CD4-positive, alpha-beta T cell (primary cell): Measurements from ENCODE around the gene NAMPT. TPM values are rescaled to one million over a fixed set of nuclear protein-coding genes. Genes with fewer than 3 reads are reported as not detected.
"Not testable (repeated sequence)": the region's sequence is repeated elsewhere in the genome, so short reads cannot be mapped to it uniquely, and the experiment has no call there.

ENCODE experiments used
- ATAC-seq: fragments of 200-7000 bp; cut with Tn5 transposase; one replicate; pipeline ENCODE4 v1.10.0; 2022; ENCODE audit warnings: mild to moderate bottlenecking; ENCODE audit not compliant: poor library complexity
- CTCF ChIA-PET: fragments of 350-600 bp; sonication (Branson Sonifier 250); formaldehyde crosslinking; loops from one replicate; lab custom pipeline; 2021; ENCODE audit warnings: antibody characterized with exemption, inconsistent platforms; lab: Charles Lee
- POLR2A ChIA-PET: fragments of 350-600 bp; sonication (Branson Sonifier 250); formaldehyde crosslinking; loops from one replicate; lab custom pipeline; 2021; ENCODE audit warnings: antibody characterized with exemption, inconsistent platforms; lab: Charles Lee
- DNase-seq, 14 experiments: peaks; one replicate each; pipeline ENCODE4 v3.0.0-alpha.2; 2013 to 2020; ENCODE audit warnings: mixed read lengths in 2 of 14
- H3K27ac ChIP-seq, 2 donors: one replicate each; pipeline versions ENCODE4 v1.5.1 to v1.7.0; 2013; ENCODE audit warnings: low read length in 2 of 2, low read depth in 1 of 2, mild to moderate bottlenecking in 1 of 2
- H3K27me3 ChIP-seq, 2 experiments: 1 replicate in 1 of 2; 2 replicates in 1 of 2; pipeline versions ENCODE4 v1.6.1 to v1.7.0; 2013; ENCODE audit warnings: low read length in 2 of 2, control low read depth in 1 of 2, mild to moderate bottlenecking in 1 of 2, moderate library complexity in 1 of 2; ENCODE audit not compliant: insufficient read depth in 2 of 2, control insufficient read depth in 1 of 2
- H3K36me3 ChIP-seq: one replicate; pipeline ENCODE4 v1.6.1; 2013; ENCODE audit warnings: low read length, control low read depth; ENCODE audit not compliant: insufficient read depth
- H3K4me1 ChIP-seq: one replicate; pipeline ENCODE4 v1.6.1; 2013; ENCODE audit warnings: low read length, control low read depth; ENCODE audit not compliant: insufficient read depth
- H3K4me3 ChIP-seq: one replicate; pipeline ENCODE4 v1.5.1; 2013; ENCODE audit warnings: mild to moderate bottlenecking, low read length, moderate library complexity
- H3K9me3 ChIP-seq, 2 experiments: 1 replicate in 1 of 2; 2 replicates in 1 of 2; pipeline versions ENCODE4 v1.6.1 to v1.7.0; 2013; ENCODE audit warnings: low read length in 2 of 2, mild to moderate bottlenecking in 2 of 2, control low read depth in 1 of 2, moderate library complexity in 1 of 2; ENCODE audit not compliant: control insufficient read depth in 1 of 2, insufficient read depth in 1 of 2
- H3K27ac Mint-ChIP-seq: one replicate; pipeline ENCODE4 v1.8.0; 2020; ENCODE audit warnings: mixed read lengths
- H3K27me3 Mint-ChIP-seq: one replicate; pipeline ENCODE4 v1.8.0; 2021; ENCODE audit warnings: mixed read lengths
- H3K36me3 Mint-ChIP-seq: one replicate; pipeline ENCODE4 v1.8.0; 2021; ENCODE audit warnings: low read depth, mixed read lengths
- H3K4me1 Mint-ChIP-seq: one replicate; pipeline ENCODE4 v1.8.0; 2021; ENCODE audit warnings: low read depth, mixed read lengths
- H3K4me3 Mint-ChIP-seq: one replicate; pipeline ENCODE4 v1.8.0; 2020; ENCODE audit warnings: mild to moderate bottlenecking, mixed read lengths
- H3K9me3 Mint-ChIP-seq: one replicate; pipeline ENCODE4 v1.8.0; 2020; ENCODE audit warnings: mixed read lengths
- CTCF ChIP-seq: fragments of 200-600 bp; IDR thresholded peaks from one replicate; pipeline ENCODE4 v1.8.0; 2022; ENCODE audit warnings: antibody characterized with exemption, mild to moderate bottlenecking
- intact Hi-C, 2 experiments: fragments of 100-400 bp; cut with DNase I in 1 of 2; cut with micrococcal nuclease in 1 of 2; formaldehyde crosslinking; loops; one replicate each; pipeline versions ENCODE4 v1.15.1 to v1.9.0; 2023 to 2025; cut with DNase I, micrococcal nuclease
- total RNA-seq, 174 experiments: library from RNA in 2 of 174; stranded (reverse) in 2 of 174; gene quantifications; one replicate each; pipeline ENCODE4 v1.2.3 and lab custom pipeline; 2021 to 2026

The NAMPT gene
- total RNA-seq, 2 experiments from 2014 or later, result 154 to 159 TPM

- TF ChIP-seq CTCF, result no peak
- H3K9me3 Mint-ChIP-seq, result no peaks in the 10 kb centered on the region
- no peaks in the 10 kb centered on the region for H3K9me3 ChIP-seq
- no peaks in the 10 kb centered on the region for H3K4me1 ChIP-seq
- H3K4me3 ChIP-seq, result no peak overlapping the region
- H3K27me3 ChIP-seq, result no peaks in the 10 kb centered on the region
- H3K27me3 Mint-ChIP-seq, result peaks cover 6% of the 10 kb centered on the region
- H3K4me3 Mint-ChIP-seq, result no peak overlapping the region
- DNase-seq (no peak), ATAC-seq (no peak)
- no peaks in the 10 kb centered on the region for H3K36me3 Mint-ChIP-seq
- no peaks in the 10 kb centered on the region for H3K36me3 ChIP-seq
- POLR2A ChIA-PET, result no interaction called here
- CTCF ChIA-PET, result interaction anchor here (0.7 kb wide), 1 partner anchor 201 kb away, joined by 3 read pairs; no protein-coding TSS in a partner anchor
- no peak overlapping the region for H3K27ac ChIP-seq
- H3K4me1 Mint-ChIP-seq, result no peaks in the 10 kb centered on the region
- intact Hi-C loops, result no loop called here
- no peak overlapping the region for H3K27ac Mint-ChIP-seq
These were observed 42.1 kb upstream of the NAMPT start for GRCh38 chr7:106326594-106327537.

GRCh38 chr7:106324509-106324908 is 39.7 kb upstream of the NAMPT start:
- H3K27ac ChIP-seq, H3K27me3 ChIP-seq, ATAC-seq, H3K27ac Mint-ChIP-seq, H3K36me3 Mint-ChIP-seq, H3K36me3 ChIP-seq, H3K4me3 ChIP-seq, H3K9me3 Mint-ChIP-seq, H3K9me3 ChIP-seq, CTCF ChIA-PET, H3K4me1 Mint-ChIP-seq, H3K4me3 Mint-ChIP-seq, H3K4me1 ChIP-seq, intact Hi-C loops, DNase-seq, POLR2A ChIA-PET: not testable (repeated sequence)
- peaks cover 19% of the 10 kb centered on the region for H3K27me3 Mint-ChIP-seq

- H3K36me3 Mint-ChIP-seq, H3K27ac Mint-ChIP-seq, intact Hi-C loops, H3K9me3 ChIP-seq, H3K4me3 ChIP-seq, POLR2A ChIA-PET, DNase-seq, H3K27me3 ChIP-seq, H3K27ac ChIP-seq, H3K4me1 ChIP-seq, H3K4me3 Mint-ChIP-seq, ATAC-seq, H3K36me3 ChIP-seq, H3K4me1 Mint-ChIP-seq, H3K9me3 Mint-ChIP-seq, CTCF ChIA-PET: not testable (repeated sequence)
- H3K27me3 Mint-ChIP-seq, result peaks cover 53% of the 10 kb centered on the region
These were observed 35.5 kb upstream of the NAMPT start for GRCh38 chr7:106320254-106320770.

GRCh38 chr7:106318482-106318881 is 33.7 kb upstream of the NAMPT start:
- no peak overlapping the region for H3K27ac Mint-ChIP-seq
- no peak for TF ChIP-seq CTCF
- H3K9me3 Mint-ChIP-seq, result no peaks in the 10 kb centered on the region
- peaks cover 0 to 5% of the 10 kb centered on the region in 2 experiments for H3K9me3 ChIP-seq
- intact Hi-C loops, result loop anchor here in 1 of 2 experiments (5.0 kb wide), 1 partner anchor 71 kb away; no protein-coding TSS in a partner anchor
- no peak overlapping the region for H3K4me3 ChIP-seq
- CTCF ChIA-PET, result no interaction called here
- peaks cover 55% of the 10 kb centered on the region for H3K27me3 Mint-ChIP-seq
- H3K27me3 ChIP-seq, result peaks cover 0 to 7% of the 10 kb centered on the region in 2 experiments
- no peak overlapping the region for H3K4me3 Mint-ChIP-seq
- H3K4me1 Mint-ChIP-seq, result no peaks in the 10 kb centered on the region
- POLR2A ChIA-PET, result no interaction called here
- no peaks in the 10 kb centered on the region for H3K36me3 ChIP-seq
- ATAC-seq (no peak), DNase-seq (no peak)
- no peak overlapping the region for H3K27ac ChIP-seq
- H3K4me1 ChIP-seq, result no peaks in the 10 kb centered on the region
- no peaks in the 10 kb centered on the region for H3K36me3 Mint-ChIP-seq
